Mesenchymal stem cell (in vitro differentiated cells and primary cell): Measurements from ENCODE around the gene PON2.
A peak's percentile ranks its signal among the peaks of the same experiment; 100 is the strongest.

Experiments used
- DNase-seq: peaks from one replicate; pipeline ENCODE4 v3.0.0-alpha.2; 2013
- H2AFZ ChIP-seq: one replicate; pipeline ENCODE4 v1.6.1; 2013; ENCODE audit warnings: low read depth, mild to moderate bottlenecking, control low read depth, inconsistent platforms, low read length, moderate library complexity
- H2AK5ac ChIP-seq: 2 replicates; pipeline ENCODE4 v1.6.1; 2013; ENCODE audit warnings: low read length, moderate library complexity, mild to moderate bottlenecking, inconsistent platforms; ENCODE audit not compliant: severe bottlenecking
- H2BK120ac ChIP-seq: one replicate; pipeline ENCODE4 v1.6.1; 2013; ENCODE audit warnings: low read depth, mild to moderate bottlenecking, inconsistent platforms, low read length, moderate library complexity
- H2BK12ac ChIP-seq, 2 experiments: one replicate each; pipeline ENCODE4 v1.6.1; 2013; ENCODE audit warnings: inconsistent platforms in 2 of 2, low read length in 2 of 2, mild to moderate bottlenecking in 2 of 2, moderate library complexity in 2 of 2, control low read depth in 1 of 2
- H2BK15ac ChIP-seq: one replicate; pipeline ENCODE4 v1.6.1; 2013; ENCODE audit warnings: mild to moderate bottlenecking, low read depth, inconsistent platforms; ENCODE audit not compliant: poor library complexity, severe bottlenecking
- H2BK5ac ChIP-seq: 2 replicates; pipeline ENCODE4 v1.6.1; 2013; ENCODE audit warnings: low read depth, mild to moderate bottlenecking, low read length, control low read depth, inconsistent platforms; ENCODE audit not compliant: poor library complexity, severe bottlenecking
- H3K14ac ChIP-seq, 2 experiments: one replicate each; pipeline ENCODE4 v1.6.1; 2013; ENCODE audit warnings: inconsistent platforms in 2 of 2, low read length in 2 of 2, control low read depth in 1 of 2, mild to moderate bottlenecking in 1 of 2, moderate library complexity in 1 of 2
- H3K18ac ChIP-seq, 2 experiments: one replicate each; pipeline ENCODE4 v1.6.1; 2013; ENCODE audit warnings: inconsistent platforms in 2 of 2, low read length in 2 of 2, control low read depth in 1 of 2, low read depth in 1 of 2, mild to moderate bottlenecking in 1 of 2
- H3K23ac ChIP-seq, 2 experiments: one replicate each; pipeline ENCODE4 v1.6.1; 2013; ENCODE audit warnings: inconsistent platforms in 2 of 2, low read length in 2 of 2, mild to moderate bottlenecking in 2 of 2, moderate library complexity in 2 of 2, control low read depth in 1 of 2
- H3K27ac ChIP-seq: 2 replicates; pipeline ENCODE4 v1.5.1; 2013; ENCODE audit warnings: mild to moderate bottlenecking, moderate library complexity, low read length, control low read depth, inconsistent platforms; ENCODE audit not compliant: poor library complexity, severe bottlenecking
- H3K27me3 ChIP-seq, 2 experiments: 2 replicates each; pipeline versions ENCODE4 v1.6.1 to v1.7.0; 2013; ENCODE audit warnings: low read length in 2 of 2, mild to moderate bottlenecking in 2 of 2, moderate library complexity in 2 of 2, control low read depth in 1 of 2, inconsistent platforms in 1 of 2; ENCODE audit not compliant: control insufficient read depth in 1 of 2, insufficient read depth in 1 of 2
- H3K36me3 ChIP-seq, 2 experiments: 2 replicates each; pipeline versions ENCODE4 v1.6.1 to v1.7.0; 2013; ENCODE audit warnings: low read length in 2 of 2, control low read depth in 1 of 2, inconsistent platforms in 1 of 2, low read depth in 1 of 2, mild to moderate bottlenecking in 1 of 2; ENCODE audit not compliant: insufficient read depth in 2 of 2, control insufficient read depth in 1 of 2
- H3K4ac ChIP-seq, 2 experiments: one replicate each; pipeline ENCODE4 v1.6.1; 2013; ENCODE audit warnings: inconsistent platforms in 2 of 2, low read length in 2 of 2, mild to moderate bottlenecking in 2 of 2, moderate library complexity in 2 of 2, control low read depth in 1 of 2, low read depth in 1 of 2
- H3K4me1 ChIP-seq: 2 replicates; pipeline ENCODE4 v1.6.1; 2013; ENCODE audit warnings: low read depth, low read length, control low read depth; ENCODE audit not compliant: control insufficient read depth, insufficient read depth
- H3K4me2 ChIP-seq: 2 replicates; pipeline ENCODE4 v1.6.1; 2013; ENCODE audit warnings: low read length, mild to moderate bottlenecking, inconsistent platforms; ENCODE audit not compliant: poor library complexity, severe bottlenecking
- H3K4me3 ChIP-seq, 2 experiments: 2 replicates each; pipeline versions ENCODE4 v1.5.1 to v1.7.0; 2013; ENCODE audit warnings: low read length in 2 of 2, mild to moderate bottlenecking in 2 of 2, control low read depth in 1 of 2, low read depth in 1 of 2; ENCODE audit not compliant: insufficient read depth in 1 of 2
- H3K79me1 ChIP-seq: replicated peaks from 2 replicates; pipeline ENCODE4 v1.6.1; 2013; ENCODE audit warnings: mild to moderate bottlenecking, control low read depth, low read length, inconsistent platforms; ENCODE audit not compliant: poor library complexity, severe bottlenecking
- H3K9ac ChIP-seq: 2 replicates; pipeline ENCODE4 v1.7.0; 2013; ENCODE audit warnings: mild to moderate bottlenecking, low read length, moderate library complexity
- H3K9me3 ChIP-seq: 2 replicates; pipeline ENCODE4 v1.7.0; 2013; ENCODE audit warnings: mild to moderate bottlenecking, low read length; ENCODE audit not compliant: control insufficient read depth
- H4K8ac ChIP-seq: one replicate; pipeline ENCODE4 v1.6.1; 2013; ENCODE audit warnings: inconsistent platforms, mild to moderate bottlenecking, low read length, moderate library complexity
- H4K91ac ChIP-seq: one replicate; pipeline ENCODE4 v1.6.1; 2013; ENCODE audit warnings: mild to moderate bottlenecking, low read length, inconsistent platforms
- whole genome bisulfite sequencing: methylation state at CpG from one replicate; pipeline ENCODE4 v1.1.7; 2013; ENCODE audit warnings: mixed read lengths; 5-methylcytosine and 5-hydroxymethylcytosine counted together

The PON2 gene

DNA sequence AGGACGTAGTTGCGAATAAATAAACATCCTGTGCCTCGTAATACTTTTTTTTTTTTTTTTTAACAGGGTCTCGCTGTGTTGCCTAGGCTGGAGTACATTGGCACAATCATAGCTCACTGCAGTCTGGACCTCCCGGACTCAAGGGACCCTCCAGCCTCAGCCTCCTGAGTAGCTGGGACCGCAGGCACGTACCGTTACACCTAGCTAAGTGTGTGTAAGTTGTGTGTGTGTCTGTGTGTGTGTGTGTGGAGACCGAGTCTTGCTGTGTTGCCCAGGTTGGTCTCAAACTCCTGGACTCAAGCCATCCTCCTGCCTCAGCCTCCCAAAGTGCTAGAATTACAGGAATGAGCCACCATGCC is 573 bp upstream of the PON2 start:
- no peak overlapping the region for H2BK15ac ChIP-seq
- H2BK5ac ChIP-seq: peak overlapping the region; percentile 99
- H2AK5ac ChIP-seq: peak overlapping the region; percentile 100
- H3K18ac ChIP-seq: peak overlapping the region; percentile 45 to 100
- peak overlapping the region in 1 of 2 experiments; percentile 96 for H3K14ac ChIP-seq
- peak overlapping the region; percentile 83 for H3K4me2 ChIP-seq
- 26% methylated on average over 5 of the region's 9 CpGs for WGBS
- H3K9me3 ChIP-seq: no peaks in the 10 kb centered on the region
- H4K91ac ChIP-seq: peak overlapping the region; percentile 96
- H3K27ac ChIP-seq: peak overlapping the region; percentile 99
- peak overlapping the region; percentile 100 for H4K8ac ChIP-seq
- peak overlapping the region; percentile 69 to 91 for H3K4ac ChIP-seq
- no peak for DNase-seq
- peak overlapping the region; percentile 95 for H2AFZ ChIP-seq
- H2BK12ac ChIP-seq: peak overlapping the region in 1 of 2 experiments; percentile 94
- H3K23ac ChIP-seq: peak overlapping the region in 1 of 2 experiments; percentile 80
- no peaks in the 10 kb centered on the region for H3K27me3 ChIP-seq
- peak overlapping the region; percentile 95 for H3K9ac ChIP-seq
- H3K36me3 ChIP-seq: peaks cover 0 to 4% of the 10 kb centered on the region in 2 experiments
- H3K79me1 ChIP-seq: peaks cover 1% of the 10 kb centered on the region
- H3K4me3 ChIP-seq: peak overlapping the region in 1 of 2 experiments; percentile 77
- peaks cover 15% of the 10 kb centered on the region for H3K4me1 ChIP-seq
- H2BK120ac ChIP-seq: no peak overlapping the region

DNA sequence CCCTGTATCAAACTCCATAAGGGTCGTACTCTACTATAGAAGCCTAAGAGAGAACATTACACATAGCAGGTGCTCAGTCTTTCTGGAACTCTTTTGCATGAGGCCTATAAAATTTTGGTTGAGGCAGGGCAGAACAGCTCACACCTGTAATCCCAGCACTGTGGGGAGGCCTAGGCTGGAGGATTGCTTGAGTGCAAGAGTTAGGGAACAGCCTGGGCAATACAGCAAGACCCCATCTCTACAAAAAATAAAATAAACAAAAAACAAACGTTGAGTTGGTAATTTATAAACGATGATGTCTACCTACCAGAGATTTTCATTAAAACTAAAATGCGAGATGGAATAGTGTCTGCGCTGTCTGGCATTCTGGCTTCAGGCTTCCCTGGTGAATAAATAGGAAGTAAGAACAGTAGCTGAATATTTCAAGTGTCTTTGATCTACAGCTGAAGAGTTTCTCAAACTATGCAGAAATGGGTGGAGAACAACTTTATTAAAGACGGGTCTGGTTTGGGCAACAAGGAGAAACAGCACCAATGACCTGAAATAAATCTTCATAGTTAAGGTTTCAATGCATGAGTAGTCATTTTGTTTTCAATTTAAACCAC is 774 bp downstream of the PON2 start:
- H2AK5ac ChIP-seq: peak overlapping the region; percentile 83

DNA sequence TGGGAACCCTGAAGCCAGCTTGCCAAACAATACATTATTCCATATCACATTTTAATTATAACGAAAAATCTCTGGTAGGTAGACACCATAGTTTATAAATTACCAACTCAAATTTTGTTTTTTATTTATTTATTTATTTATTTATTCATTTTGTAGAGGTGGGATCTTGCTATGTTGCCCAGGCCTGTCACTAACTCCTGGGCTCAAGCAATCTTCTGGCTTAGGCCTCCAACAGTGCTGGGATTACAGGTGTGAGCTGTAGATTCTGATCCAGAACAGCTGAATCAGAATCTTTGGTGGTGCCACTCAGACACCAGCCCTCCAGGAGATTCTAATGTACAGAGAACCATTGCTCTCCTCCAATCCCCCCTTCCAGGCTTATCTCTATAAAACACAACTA is 1.7 kb downstream of the PON2 start:
- Histone ChIP-seq H3K4me1 (peaks cover 15% of the 10 kb centered on the region), H3K14ac (no peak overlapping the region), H2BK5ac (no peak overlapping the region), H2AFZ (no peak overlapping the region), H3K4me3 (no peak overlapping the region), H3K4ac (no peak overlapping the region), H3K4me2 (no peak overlapping the region), H2AK5ac (no peak overlapping the region), H3K79me1 (no peaks in the 10 kb centered on the region), H4K8ac (no peak overlapping the region), H3K9ac (no peak overlapping the region), H3K27me3 (no peaks in the 10 kb centered on the region), H4K91ac (no peak overlapping the region), H3K23ac (no peak overlapping the region), H2BK15ac (no peak overlapping the region), H2BK12ac (no peak overlapping the region), H3K27ac (no peak overlapping the region), H3K18ac (peak overlapping the region in 1 of 2 experiments; percentile 21), H2BK120ac (no peak overlapping the region), H3K9me3 (peaks cover 4% of the 10 kb centered on the region), H3K36me3 (peaks cover 0 to 4% of the 10 kb centered on the region in 2 experiments)
- DNase-seq: no peak
- no CpG with 5 or more reads among the region's 1 CpG for WGBS

More for the DNA sequence above, 774 bp downstream of the PON2 start:
- no peaks in the 10 kb centered on the region for H3K79me1 ChIP-seq
- no peak overlapping the region for H3K23ac ChIP-seq
- H2BK15ac ChIP-seq: no peak overlapping the region
- H3K27me3 ChIP-seq: no peaks in the 10 kb centered on the region
- H3K14ac ChIP-seq: peak overlapping the region in 1 of 2 experiments; percentile 86
- peak overlapping the region; percentile 77 to 92 for H3K4me3 ChIP-seq
- 73% methylated on average over 5 of the region's 6 CpGs for WGBS
- H3K9me3 ChIP-seq: peaks cover 4% of the 10 kb centered on the region
- peak overlapping the region; percentile 98 for H3K27ac ChIP-seq
- H3K4ac ChIP-seq: no peak overlapping the region
- peak overlapping the region; percentile 99 for H2BK5ac ChIP-seq
- H3K4me2 ChIP-seq: peak overlapping the region; percentile 83
- no peak overlapping the region for H2AFZ ChIP-seq
- peaks cover 0 to 4% of the 10 kb centered on the region in 2 experiments for H3K36me3 ChIP-seq
- H2BK12ac ChIP-seq: no peak overlapping the region
- no peak overlapping the region for H2BK120ac ChIP-seq
- peak overlapping the region; percentile 95 for H3K9ac ChIP-seq
- no peak overlapping the region for H4K8ac ChIP-seq
- no peak overlapping the region for H3K18ac ChIP-seq
- no peak overlapping the region for H4K91ac ChIP-seq
- peaks cover 15% of the 10 kb centered on the region for H3K4me1 ChIP-seq
- DNase-seq: peak; percentile 14

DNA sequence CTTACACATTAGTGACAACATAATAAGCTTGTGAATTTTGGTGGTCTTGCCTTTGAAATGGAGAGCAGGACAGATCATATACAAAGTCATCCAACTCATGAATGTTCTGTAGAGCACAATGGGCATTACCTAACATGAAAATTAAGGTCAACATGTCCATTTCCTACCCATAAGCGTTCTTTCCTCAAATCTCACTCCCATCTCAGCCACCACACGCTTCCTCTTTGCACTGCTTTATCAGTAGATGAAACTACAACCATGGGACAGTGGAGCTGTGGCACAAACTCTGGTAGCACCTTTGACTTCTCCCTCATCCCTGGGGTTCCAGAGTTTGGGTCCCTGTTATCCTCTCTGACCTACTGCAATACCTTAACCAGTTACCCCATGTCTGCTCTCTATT is 2.2 kb downstream of the PON2 start:
- Histone ChIP-seq H2BK5ac (no peak overlapping the region), H3K23ac (no peak overlapping the region), H3K4me3 (no peak overlapping the region), H3K36me3 (peaks cover 0 to 4% of the 10 kb centered on the region in 2 experiments), H3K9ac (no peak overlapping the region), H2AFZ (no peak overlapping the region), H3K4ac (no peak overlapping the region), H3K4me2 (peak overlapping the region; percentile 13), H3K18ac (peak overlapping the region in 1 of 2 experiments; percentile 21), H3K4me1 (peaks cover 15% of the 10 kb centered on the region), H3K79me1 (no peaks in the 10 kb centered on the region), H4K8ac (no peak overlapping the region), H3K9me3 (peaks cover 4% of the 10 kb centered on the region), H2BK120ac (no peak overlapping the region), H3K14ac (no peak overlapping the region), H2BK12ac (peak overlapping the region in 1 of 2 experiments; percentile 42), H2AK5ac (peak overlapping the region; percentile 36), H4K91ac (no peak overlapping the region), H3K27me3 (no peaks in the 10 kb centered on the region), H2BK15ac (no peak overlapping the region), H3K27ac (no peak overlapping the region)
- WGBS: 96% methylated on average over 2 of the region's 2 CpGs
- no peak for DNase-seq
